GM20431 (cell line): ENCODE data around the gene VAMP5.

Experiments used
- in situ Hi-C: fragments of 300-500 bp; cut with MseI, MboI; formaldehyde crosslinking; loops from one replicate; pipeline ENCODE4 v1.15.0; 2020; ENCODE audit warnings: low sequenced_read_pairs; ENCODE audit not compliant: unreplicated experiment

Gene VAMP5

GRCh38 chr2:85619617-85620016 is 35.4 kb downstream of the VAMP5 start:
- in situ Hi-C loops = no loop called here

- in situ Hi-C loops = no loop called here
Observed at GRCh38 chr2:85621338-85621737, 37.1 kb downstream of the VAMP5 start.

- in situ Hi-C loops = no loop called here
Observed at GRCh38 chr2:85623991-85624390, 39.8 kb downstream of the VAMP5 start.

- in situ Hi-C loops = no loop called here
Observed at GRCh38 chr2:85628658-85629057, 44.4 kb downstream of the VAMP5 start.

GRCh38 chr2:85631316-85631715 is 47.1 kb downstream of the VAMP5 start:
- in situ Hi-C loops = no loop called here

- in situ Hi-C loops = no loop called here
Observed at GRCh38 chr2:85635011-85635410, 50.8 kb downstream of the VAMP5 start.

- in situ Hi-C loops = no loop called here
Observed at GRCh38 chr2:85635636-85636035, 51.4 kb downstream of the VAMP5 start.

- in situ Hi-C loops = no loop called here
Observed at GRCh38 chr2:85642725-85643124, 58.5 kb downstream of the VAMP5 start.
